Mammary epithelial cell (primary cell): ENCODE measurements around the gene PEDS1.

ENCODE experiments used
- EZH2 ChIP-seq: IDR thresholded peaks from 2 replicates; pipeline ENCODE4 v1.6.1; 2012; ENCODE audit warnings: low read length, inconsistent platforms, borderline replicate concordance
- TF ChIP-seq, protein P1 (sequence below), 2 donors: IDR thresholded peaks in 1 of 2; conservative IDR thresholded peaks in 1 of 2; 2 replicates each; pipeline ENCODE4 v1.5.1; 2011 to 2012; ENCODE audit warnings: inconsistent platforms in 2 of 2, low read length in 2 of 2, mild to moderate bottlenecking in 2 of 2, control low read depth in 1 of 2, low read depth in 1 of 2; ENCODE audit not compliant: insufficient read depth in 1 of 2; ENCODE audit errors: extremely low read depth in 1 of 2

DNA sequence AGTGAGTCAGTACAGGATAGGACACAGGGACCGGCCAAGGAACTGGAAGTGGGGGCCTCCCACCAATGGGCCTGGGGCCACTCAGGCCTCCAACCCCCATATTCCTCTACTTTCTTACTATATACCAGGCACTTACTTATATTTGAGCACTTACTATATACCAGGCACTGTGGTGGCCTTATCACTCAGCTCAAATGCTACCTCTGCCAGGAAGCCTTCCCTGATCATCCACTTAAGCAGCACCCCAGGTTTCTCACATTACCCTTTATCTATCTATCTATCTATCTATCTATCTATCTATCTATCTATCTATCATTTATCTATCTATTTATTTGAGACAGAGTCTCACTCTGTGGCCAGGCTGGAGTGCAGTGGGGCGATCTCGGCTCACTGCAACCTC lies 28.2 kb downstream of the PEDS1 start:
- TF ChIP-seq, protein P1, sequence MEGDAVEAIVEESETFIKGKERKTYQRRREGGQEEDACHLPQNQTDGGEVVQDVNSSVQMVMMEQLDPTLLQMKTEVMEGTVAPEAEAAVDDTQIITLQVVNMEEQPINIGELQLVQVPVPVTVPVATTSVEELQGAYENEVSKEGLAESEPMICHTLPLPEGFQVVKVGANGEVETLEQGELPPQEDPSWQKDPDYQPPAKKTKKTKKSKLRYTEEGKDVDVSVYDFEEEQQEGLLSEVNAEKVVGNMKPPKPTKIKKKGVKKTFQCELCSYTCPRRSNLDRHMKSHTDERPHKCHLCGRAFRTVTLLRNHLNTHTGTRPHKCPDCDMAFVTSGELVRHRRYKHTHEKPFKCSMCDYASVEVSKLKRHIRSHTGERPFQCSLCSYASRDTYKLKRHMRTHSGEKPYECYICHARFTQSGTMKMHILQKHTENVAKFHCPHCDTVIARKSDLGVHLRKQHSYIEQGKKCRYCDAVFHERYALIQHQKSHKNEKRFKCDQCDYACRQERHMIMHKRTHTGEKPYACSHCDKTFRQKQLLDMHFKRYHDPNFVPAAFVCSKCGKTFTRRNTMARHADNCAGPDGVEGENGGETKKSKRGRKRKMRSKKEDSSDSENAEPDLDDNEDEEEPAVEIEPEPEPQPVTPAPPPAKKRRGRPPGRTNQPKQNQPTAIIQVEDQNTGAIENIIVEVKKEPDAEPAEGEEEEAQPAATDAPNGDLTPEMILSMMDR (conservative IDR thresholded peaks at IDR 0.05 in 1 of 2, IDR thresholded peaks at IDR 0.05 in 1 of 2; ENCODE audit: extremely low read depth in 1 of 2, insufficient read depth in 1 of 2, low read depth in 1 of 2, low read length in 2 of 2): no peak
- no peak for TF ChIP-seq EZH2
